ENCODE data around the gene CKAP2L. TPM values are rescaled to one million over a fixed set of nuclear protein-coding genes. Genes with fewer than 3 reads are reported as not detected.

Gene CKAP2L
- polyA plus RNA-seq (2013), result 3.6 TPM

DNA sequence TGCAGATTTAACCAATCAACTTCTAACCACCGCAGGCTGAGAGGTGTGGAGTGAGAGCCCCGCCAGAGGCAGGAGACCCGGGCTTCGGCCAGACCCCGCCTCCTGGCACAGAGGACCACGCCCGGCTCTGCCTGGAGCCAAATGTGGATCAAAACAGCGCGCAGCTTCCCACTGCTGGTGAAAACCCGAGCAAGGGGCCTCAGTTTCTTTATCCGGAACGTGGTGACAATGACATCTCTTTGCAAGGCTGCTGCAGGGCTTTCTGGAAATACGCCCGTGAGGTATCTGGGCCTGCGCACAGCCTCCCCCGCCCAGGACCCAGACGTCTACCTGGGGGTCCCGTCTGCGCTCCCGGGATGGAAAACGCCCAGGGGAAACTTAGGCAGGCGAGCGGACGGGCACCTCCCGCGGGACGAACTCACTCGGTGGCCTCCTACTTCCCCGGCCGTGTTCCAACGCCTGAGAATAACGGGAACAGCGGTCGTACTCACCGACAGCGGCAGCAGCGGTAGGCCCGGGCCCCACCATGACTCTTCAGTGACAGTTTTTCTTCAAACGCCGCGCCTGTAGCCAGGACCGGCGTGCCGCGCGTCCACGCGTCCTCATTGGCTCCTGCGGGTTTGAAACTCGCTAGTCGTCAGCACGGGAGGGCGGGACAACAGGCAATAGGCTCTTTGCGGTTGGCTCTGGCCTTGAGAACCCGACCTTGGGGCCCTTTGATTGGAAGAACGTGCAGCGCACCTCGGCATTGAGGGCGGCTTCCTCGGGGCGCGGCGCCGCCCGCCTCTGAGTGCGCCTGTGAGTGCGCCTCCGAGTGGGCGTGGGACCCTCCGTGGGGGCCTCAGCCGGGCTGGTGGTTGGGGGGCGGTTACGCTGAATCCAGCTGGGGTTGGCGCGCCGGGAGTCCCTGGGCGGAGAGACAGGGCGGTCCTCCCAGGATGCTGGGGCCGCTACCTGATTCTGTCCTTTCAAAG, at the start of gene CKAP2L:
CKAP2L (minus strand) TSS at position 539 of the 974 bp plus-strand sequence; CDS start at position 528, 11 bp downstream.
- CTCF ChIA-PET, result interaction anchor here (0.6 to 5.2 kb wide), 2 partner anchors 14 to 177 kb away, joined by 3 to 32 read pairs; no protein-coding TSS in a partner anchor
- Histone ChIP-seq H3K27me3 (replicated peaks in 2 of 5; ENCODE audit: control insufficient read depth in 4 of 5, insufficient read depth in 5 of 5, low read length in 4 of 5) (no peaks in the 10 kb centered on the region), H3K9me3 (ENCODE audit: control extremely low read depth in 1 of 5, control insufficient read depth in 4 of 5, insufficient read depth in 2 of 5, low read depth in 1 of 5, low read length in 4 of 5) (peaks cover 0 to 4% (median 3%) of the 10 kb centered on the region in 5 experiments), H3K4me3 (ENCODE audit: control insufficient read depth in 1 of 7, extremely low read depth in 1 of 7, insufficient read depth in 4 of 7, low read depth in 2 of 7, low read length in 6 of 7) (peak within 1 kb of the TSS; percentile 62 to 96 (median 87)), H3K27ac (ENCODE audit: insufficient read depth in 1 of 2, low read depth in 1 of 2, low read length in 2 of 2, poor library complexity in 1 of 2, severe bottlenecking in 2 of 2) (peak within 1 kb of the TSS; percentile 56 to 69), H3K4me1 (ENCODE audit: control extremely low read depth in 1 of 4, control insufficient read depth in 4 of 4, insufficient read depth in 4 of 4, low read length in 3 of 4) (peaks cover 6 to 36% (median 26%) of the 10 kb centered on the region in 4 experiments), H3K36me3 (ENCODE audit: control insufficient read depth in 4 of 4, insufficient read depth in 4 of 4, low read length in 3 of 4) (peaks cover 0 to 15% (median 2%) of the 10 kb centered on the region in 4 experiments)
- under 1% methylated on average over 71 of the region's 79 CpGs for WGBS (ENCODE audit: insufficient coverage)
- DNase-seq, result peak; percentile 98 to 99 (median 99)
- POLR2A ChIA-PET, result interaction anchor here (0.6 to 1.2 kb wide), 2 partner anchors 65 to 89 kb away, joined by 3 read pairs; no protein-coding TSS in a partner anchor

DNA sequence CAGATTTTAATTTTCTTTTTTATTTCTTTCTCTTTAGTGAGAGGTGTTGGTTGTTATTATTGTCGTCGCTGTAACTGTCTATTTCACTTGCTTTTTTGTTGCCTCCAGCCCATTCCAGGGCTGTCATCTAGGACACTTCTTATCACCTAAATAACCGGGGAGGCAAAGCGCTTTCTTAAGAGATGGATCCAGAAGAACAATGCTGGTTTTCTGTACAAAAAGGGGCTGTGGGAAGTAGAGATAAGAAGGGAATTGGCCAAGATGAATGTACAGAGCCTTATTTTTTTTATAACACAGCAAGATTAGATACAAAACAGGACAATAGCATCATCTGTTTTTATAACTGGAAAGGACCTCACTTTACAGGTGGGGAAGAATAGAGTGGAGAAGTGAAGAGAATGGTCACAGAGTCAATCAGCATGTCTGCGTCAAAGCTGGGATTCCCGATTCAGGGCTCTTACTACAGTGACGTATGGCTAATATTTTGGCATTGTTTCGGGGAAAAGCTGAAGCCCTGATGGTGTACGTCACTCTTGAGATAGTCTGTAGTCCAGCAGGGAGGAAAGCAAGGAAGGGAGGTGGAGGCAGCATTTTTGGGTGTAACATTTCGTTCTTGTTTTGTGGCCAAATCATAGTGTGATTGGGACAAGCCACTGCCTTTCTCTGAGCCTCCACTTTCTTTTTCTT, 49.0 kb upstream of the CKAP2L start:
- Histone ChIP-seq H3K4me3 (ENCODE audit: control insufficient read depth in 1 of 7, extremely low read depth in 1 of 7, insufficient read depth in 4 of 7, low read depth in 2 of 7, low read length in 6 of 7) (no peak overlapping the region), H3K27ac (ENCODE audit: insufficient read depth in 1 of 2, low read depth in 1 of 2, low read length in 2 of 2, poor library complexity in 1 of 2, severe bottlenecking in 2 of 2) (no peak overlapping the region), H3K36me3 (ENCODE audit: control insufficient read depth in 4 of 4, insufficient read depth in 4 of 4, low read length in 3 of 4) (no peaks in the 10 kb centered on the region), H3K27me3 (replicated peaks in 2 of 5; ENCODE audit: control insufficient read depth in 4 of 5, insufficient read depth in 5 of 5, low read length in 4 of 5) (no peaks in the 10 kb centered on the region), H3K9me3 (ENCODE audit: control extremely low read depth in 1 of 5, control insufficient read depth in 4 of 5, insufficient read depth in 2 of 5, low read depth in 1 of 5, low read length in 4 of 5) (no peaks in the 10 kb centered on the region), H3K4me1 (ENCODE audit: control extremely low read depth in 1 of 4, control insufficient read depth in 4 of 4, insufficient read depth in 4 of 4, low read length in 3 of 4) (peaks cover 0 to 15% (median 4%) of the 10 kb centered on the region in 4 experiments)
- DNase-seq, result no peak
- CTCF ChIA-PET, result interaction anchor here (1.1 to 1.2 kb wide), 3 partner anchors 9 to 28 kb away, joined by 3 read pairs; no protein-coding TSS in a partner anchor
- POLR2A ChIA-PET, result interaction anchor here (0.6 kb wide), 1 partner anchor 14 kb away, joined by 5 read pairs; no protein-coding TSS in a partner anchor
- WGBS (ENCODE audit: insufficient coverage), result 98% methylated on average over 5 of the region's 10 CpGs

DNA sequence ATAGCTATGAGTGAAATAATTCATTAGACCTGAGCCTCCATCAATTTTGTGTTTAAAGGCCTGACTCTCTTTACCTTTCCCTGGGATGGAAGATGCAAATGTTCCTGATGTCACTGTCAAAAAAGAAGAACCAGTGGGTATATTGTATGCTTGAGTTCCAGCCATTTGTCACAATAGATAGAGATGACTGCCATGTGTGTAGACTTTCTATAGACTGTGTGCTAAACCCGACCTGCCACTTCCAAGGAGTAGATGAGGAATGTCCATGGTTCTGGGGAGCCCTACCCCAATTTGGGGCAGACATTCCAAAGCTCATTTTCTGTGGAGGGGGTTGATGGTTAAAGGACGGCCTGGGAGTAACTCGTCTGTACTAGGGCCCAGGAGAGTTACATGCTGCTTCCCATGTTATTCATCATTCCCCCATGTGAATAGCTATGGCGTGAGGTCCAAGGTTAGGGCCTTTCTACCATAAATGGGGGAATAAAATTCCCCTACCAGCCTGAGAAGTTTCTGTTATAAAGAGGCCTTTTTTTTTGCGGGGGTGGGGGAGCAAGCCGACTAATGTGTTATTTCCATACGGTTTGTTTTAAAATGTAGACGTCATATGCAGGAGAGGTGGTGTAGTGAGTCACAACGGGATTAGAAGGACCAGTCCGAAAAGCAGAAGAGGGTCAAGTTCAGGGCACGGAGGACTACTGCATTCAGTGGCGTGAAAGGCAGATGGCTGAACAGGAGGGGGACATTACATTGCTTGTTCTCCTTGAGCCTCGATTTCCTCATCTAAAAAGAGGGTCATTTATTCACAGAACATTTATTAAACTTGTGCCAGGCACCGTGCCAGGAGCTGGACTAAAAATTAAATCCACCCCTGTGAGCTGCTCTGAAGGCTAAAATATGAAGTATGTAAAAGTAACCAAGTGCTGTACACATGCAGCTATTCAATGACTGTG, 48.2 kb upstream of the CKAP2L start:
- WGBS (ENCODE audit: insufficient coverage), result 80% methylated on average over 7 of the region's 14 CpGs
- H3K27me3 ChIP-seq (replicated peaks in 2 of 5; ENCODE audit: control insufficient read depth in 4 of 5, insufficient read depth in 5 of 5, low read length in 4 of 5), result no peaks in the 10 kb centered on the region
- no peaks in the 10 kb centered on the region for H3K36me3 ChIP-seq (ENCODE audit: control insufficient read depth in 4 of 4, insufficient read depth in 4 of 4, low read length in 3 of 4)
- ChIA-PET POLR2A (interaction anchor here (0.6 kb wide), 1 partner anchor 15 kb away, joined by 5 read pairs; no protein-coding TSS in a partner anchor), CTCF (interaction anchor here (0.9 to 1.4 kb wide), 8 partner anchors 8 to 129 kb away, joined by 3 to 5 read pairs (median 3); no protein-coding TSS in a partner anchor)
- peaks cover 0 to 2% (median 0%) of the 10 kb centered on the region in 5 experiments for H3K9me3 ChIP-seq (ENCODE audit: control extremely low read depth in 1 of 5, control insufficient read depth in 4 of 5, insufficient read depth in 2 of 5, low read depth in 1 of 5, low read length in 4 of 5)
- H3K4me1 ChIP-seq (ENCODE audit: control extremely low read depth in 1 of 4, control insufficient read depth in 4 of 4, insufficient read depth in 4 of 4, low read length in 3 of 4), result peaks cover 0 to 15% (median 4%) of the 10 kb centered on the region in 4 experiments
- H3K4me3 ChIP-seq (ENCODE audit: control insufficient read depth in 1 of 7, extremely low read depth in 1 of 7, insufficient read depth in 4 of 7, low read depth in 2 of 7, low read length in 6 of 7), result no peak overlapping the region
- DNase-seq, result no peak
- no peak overlapping the region for H3K27ac ChIP-seq (ENCODE audit: insufficient read depth in 1 of 2, low read depth in 1 of 2, low read length in 2 of 2, poor library complexity in 1 of 2, severe bottlenecking in 2 of 2)

- WGBS (ENCODE audit: insufficient coverage), result 19% methylated on average over 2 of the region's 7 CpGs
- H3K36me3 ChIP-seq (ENCODE audit: control insufficient read depth in 4 of 4, insufficient read depth in 4 of 4, low read length in 3 of 4), result no peaks in the 10 kb centered on the region
- DNase-seq, result peak in 2 of 3 donors; percentile 50 to 62
- no peaks in the 10 kb centered on the region for H3K27me3 ChIP-seq (replicated peaks in 2 of 5; ENCODE audit: control insufficient read depth in 4 of 5, insufficient read depth in 5 of 5, low read length in 4 of 5)
- ChIA-PET CTCF (interaction anchor here (0.9 to 1.4 kb wide), 5 partner anchors 11 to 130 kb away, joined by 3 to 5 read pairs (median 3); no protein-coding TSS in a partner anchor), POLR2A (no interaction called here)
- H3K4me3 ChIP-seq (ENCODE audit: control insufficient read depth in 1 of 7, extremely low read depth in 1 of 7, insufficient read depth in 4 of 7, low read depth in 2 of 7, low read length in 6 of 7), result no peak overlapping the region
- peaks cover 0 to 7% (median 0%) of the 10 kb centered on the region in 5 experiments for H3K9me3 ChIP-seq (ENCODE audit: control extremely low read depth in 1 of 5, control insufficient read depth in 4 of 5, insufficient read depth in 2 of 5, low read depth in 1 of 5, low read length in 4 of 5)
- H3K27ac ChIP-seq (ENCODE audit: insufficient read depth in 1 of 2, low read depth in 1 of 2, low read length in 2 of 2, poor library complexity in 1 of 2, severe bottlenecking in 2 of 2), result no peak overlapping the region
- H3K4me1 ChIP-seq (ENCODE audit: control extremely low read depth in 1 of 4, control insufficient read depth in 4 of 4, insufficient read depth in 4 of 4, low read length in 3 of 4), result peaks cover 0 to 15% (median 4%) of the 10 kb centered on the region in 4 experiments
These were observed 47.5 kb upstream of the CKAP2L start for GRCh38 chr2:112811841-112812306.

DNA sequence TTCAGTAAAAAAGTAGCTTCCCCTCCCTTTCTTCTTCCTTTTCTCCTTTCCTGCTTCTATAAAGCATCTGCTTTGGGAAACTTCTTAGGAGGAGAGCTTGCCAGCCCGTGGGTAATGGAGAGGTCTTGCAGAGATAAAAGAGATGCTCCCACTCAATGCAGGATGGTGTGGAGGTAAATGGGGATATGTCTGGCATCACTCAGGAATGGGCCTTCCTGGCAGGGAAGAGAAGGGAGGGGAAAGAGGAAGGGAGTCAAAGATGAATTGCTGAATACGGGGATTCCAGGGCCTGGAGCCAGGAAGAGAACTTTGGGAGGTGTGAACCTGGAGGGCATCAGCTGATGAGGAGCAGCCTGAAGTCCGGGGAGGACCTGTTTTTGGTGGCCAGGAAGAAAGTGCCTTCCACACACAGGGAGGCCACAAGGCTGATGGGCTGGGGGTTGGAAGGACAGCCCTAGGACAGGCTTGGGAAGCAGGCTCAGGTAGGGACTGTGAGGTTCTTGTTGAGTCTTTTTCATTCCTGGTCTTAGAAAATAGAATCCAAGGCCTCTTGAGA, 46.9 kb upstream of the CKAP2L start:
- WGBS (ENCODE audit: insufficient coverage), result 100% methylated on average over 2 of the region's 3 CpGs
- DNase-seq, result no peak
- CTCF ChIA-PET, result interaction anchor here (0.9 to 1.4 kb wide), 3 partner anchors 20 to 75 kb away, joined by 3 to 5 read pairs (median 4); no protein-coding TSS in a partner anchor

DNA sequence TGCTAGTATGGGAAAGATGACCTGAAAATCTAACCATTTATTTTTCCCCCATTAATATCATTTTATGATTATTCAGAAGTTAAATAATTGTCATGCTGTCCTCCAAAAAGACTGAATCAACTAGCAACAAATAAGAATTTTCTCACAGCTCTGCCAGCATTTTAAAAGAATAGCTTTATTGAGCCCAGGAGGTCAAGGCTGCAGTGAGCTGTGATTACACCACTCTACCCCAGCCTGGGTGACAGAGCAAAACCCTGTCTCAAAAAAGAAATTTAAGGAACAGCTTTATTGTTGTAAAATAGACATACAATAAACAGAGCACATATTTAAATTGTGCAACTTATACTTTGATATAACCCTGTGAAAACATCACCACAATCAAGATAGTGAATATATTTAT, 44.7 kb upstream of the CKAP2L start:
- Histone ChIP-seq H3K27me3 (replicated peaks in 2 of 5; ENCODE audit: control insufficient read depth in 4 of 5, insufficient read depth in 5 of 5, low read length in 4 of 5) (no peaks in the 10 kb centered on the region), H3K36me3 (ENCODE audit: control insufficient read depth in 4 of 4, insufficient read depth in 4 of 4, low read length in 3 of 4) (no peaks in the 10 kb centered on the region), H3K4me3 (ENCODE audit: control insufficient read depth in 1 of 7, extremely low read depth in 1 of 7, insufficient read depth in 4 of 7, low read depth in 2 of 7, low read length in 6 of 7) (no peak overlapping the region), H3K9me3 (ENCODE audit: control extremely low read depth in 1 of 5, control insufficient read depth in 4 of 5, insufficient read depth in 2 of 5, low read depth in 1 of 5, low read length in 4 of 5) (peaks cover 0 to 7% (median 0%) of the 10 kb centered on the region in 5 experiments), H3K4me1 (ENCODE audit: control extremely low read depth in 1 of 4, control insufficient read depth in 4 of 4, insufficient read depth in 4 of 4, low read length in 3 of 4) (peaks cover 0 to 15% (median 4%) of the 10 kb centered on the region in 4 experiments), H3K27ac (ENCODE audit: insufficient read depth in 1 of 2, low read depth in 1 of 2, low read length in 2 of 2, poor library complexity in 1 of 2, severe bottlenecking in 2 of 2) (no peak overlapping the region)
- no peak for DNase-seq
- POLR2A ChIA-PET, result no interaction called here
- CTCF ChIA-PET, result interaction anchor here (1.0 to 2.1 kb wide), 6 partner anchors 9 to 62 kb away, joined by 3 to 6 read pairs (median 3); no protein-coding TSS in a partner anchor

More for the DNA sequence above, 46.9 kb upstream of the CKAP2L start:
- Histone ChIP-seq H3K27ac (ENCODE audit: insufficient read depth in 1 of 2, low read depth in 1 of 2, low read length in 2 of 2, poor library complexity in 1 of 2, severe bottlenecking in 2 of 2) (no peak overlapping the region), H3K4me3 (ENCODE audit: control insufficient read depth in 1 of 7, extremely low read depth in 1 of 7, insufficient read depth in 4 of 7, low read depth in 2 of 7, low read length in 6 of 7) (no peak overlapping the region), H3K27me3 (replicated peaks in 2 of 5; ENCODE audit: control insufficient read depth in 4 of 5, insufficient read depth in 5 of 5, low read length in 4 of 5) (no peaks in the 10 kb centered on the region), H3K36me3 (ENCODE audit: control insufficient read depth in 4 of 4, insufficient read depth in 4 of 4, low read length in 3 of 4) (no peaks in the 10 kb centered on the region), H3K4me1 (ENCODE audit: control extremely low read depth in 1 of 4, control insufficient read depth in 4 of 4, insufficient read depth in 4 of 4, low read length in 3 of 4) (peaks cover 0 to 15% (median 4%) of the 10 kb centered on the region in 4 experiments), H3K9me3 (ENCODE audit: control extremely low read depth in 1 of 5, control insufficient read depth in 4 of 5, insufficient read depth in 2 of 5, low read depth in 1 of 5, low read length in 4 of 5) (peaks cover 0 to 7% (median 0%) of the 10 kb centered on the region in 5 experiments)
- POLR2A ChIA-PET, result no interaction called here

Data from common myeloid progenitor, CD34-positive (primary cell).